ENCODE results near the gene PSTPIP1.

DNA sequence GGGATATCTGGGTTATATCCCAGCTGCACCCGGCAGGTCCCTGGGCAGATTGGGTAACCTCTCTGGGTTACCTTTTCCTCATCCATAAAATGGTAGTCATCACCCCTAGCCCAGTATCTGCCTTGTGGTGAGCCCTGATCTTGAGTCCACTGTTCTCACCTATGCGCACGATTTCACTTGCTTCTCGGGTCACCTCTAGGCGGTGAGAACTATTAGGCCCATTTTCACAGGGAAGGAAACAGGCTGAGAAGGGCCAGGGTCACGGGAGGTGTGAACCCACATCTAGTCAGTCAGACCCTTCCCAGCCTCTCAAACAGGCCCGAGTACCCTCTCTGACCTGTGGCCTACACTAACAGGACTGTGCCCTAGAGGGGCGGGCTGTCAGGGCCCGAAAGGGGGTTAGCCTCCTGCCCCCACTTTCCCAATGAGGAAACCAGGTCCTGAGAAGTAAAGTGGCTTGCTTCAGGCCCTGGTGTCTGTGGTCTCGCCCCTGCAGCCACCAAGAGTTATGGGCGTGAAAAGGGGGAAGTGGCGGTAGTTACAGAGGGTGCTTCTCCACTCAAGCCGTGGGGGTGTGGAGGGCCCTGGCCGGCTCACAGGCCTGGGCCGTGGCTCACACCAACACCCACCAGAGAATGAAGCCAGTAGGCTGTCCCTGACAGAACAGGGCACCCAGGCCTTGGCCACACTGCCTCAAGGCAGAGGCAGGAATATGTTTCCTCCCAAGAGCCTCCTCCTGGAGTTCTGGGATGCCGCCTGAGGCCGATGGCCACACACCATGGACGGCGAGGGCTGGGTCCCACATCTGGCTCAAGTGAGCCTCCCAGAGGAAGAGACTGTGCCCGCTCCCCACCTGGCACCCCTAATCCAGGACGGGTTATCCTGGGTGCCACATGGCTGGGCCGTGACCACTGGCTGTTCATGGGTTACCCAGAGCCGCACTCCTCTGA, 19.5 kb downstream of the PSTPIP1 start:
- TF ChIP-seq RARB (CRISPR knock-in tag; IDR thresholded peaks at IDR 0.05) = no peak
- no peak for TF ChIP-seq CSDC2 (CRISPR knock-in tag; IDR thresholded peaks at IDR 0.05)
- TF ChIP-seq, protein P1, sequence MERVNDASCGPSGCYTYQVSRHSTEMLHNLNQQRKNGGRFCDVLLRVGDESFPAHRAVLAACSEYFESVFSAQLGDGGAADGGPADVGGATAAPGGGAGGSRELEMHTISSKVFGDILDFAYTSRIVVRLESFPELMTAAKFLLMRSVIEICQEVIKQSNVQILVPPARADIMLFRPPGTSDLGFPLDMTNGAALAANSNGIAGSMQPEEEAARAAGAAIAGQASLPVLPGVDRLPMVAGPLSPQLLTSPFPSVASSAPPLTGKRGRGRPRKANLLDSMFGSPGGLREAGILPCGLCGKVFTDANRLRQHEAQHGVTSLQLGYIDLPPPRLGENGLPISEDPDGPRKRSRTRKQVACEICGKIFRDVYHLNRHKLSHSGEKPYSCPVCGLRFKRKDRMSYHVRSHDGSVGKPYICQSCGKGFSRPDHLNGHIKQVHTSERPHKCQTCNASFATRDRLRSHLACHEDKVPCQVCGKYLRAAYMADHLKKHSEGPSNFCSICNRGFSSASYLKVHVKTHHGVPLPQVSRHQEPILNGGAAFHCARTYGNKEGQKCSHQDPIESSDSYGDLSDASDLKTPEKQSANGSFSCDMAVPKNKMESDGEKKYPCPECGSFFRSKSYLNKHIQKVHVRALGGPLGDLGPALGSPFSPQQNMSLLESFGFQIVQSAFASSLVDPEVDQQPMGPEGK (CRISPR knock-in tag; IDR thresholded peaks at IDR 0.05; ENCODE audit: borderline replicate concordance) = no peak
- TF ChIP-seq ARNTL (CRISPR knock-in tag; IDR thresholded peaks at IDR 0.05; ENCODE audit: borderline replicate concordance, low read depth) = no peak
- no peak for TF ChIP-seq ZFP3 (CRISPR knock-in tag; IDR thresholded peaks at IDR 0.05)
- no peak for TF ChIP-seq ZFP30 (CRISPR knock-in tag; IDR thresholded peaks at IDR 0.05)
- TF ChIP-seq CREB5 (CRISPR knock-in tag; IDR thresholded peaks at IDR 0.05; ENCODE audit: low read depth) = no peak
- TF ChIP-seq TOX (CRISPR knock-in tag; IDR thresholded peaks at IDR 0.05; ENCODE audit: borderline replicate concordance) = no peak
- TF ChIP-seq ISL1 (CRISPR knock-in tag; IDR thresholded peaks at IDR 0.05) = no peak
- no peak for TF ChIP-seq TCF4 (CRISPR knock-in tag; IDR thresholded peaks at IDR 0.05; ENCODE audit: borderline replicate concordance)
- TF ChIP-seq ZNF565 (CRISPR knock-in tag; conservative IDR thresholded peaks at IDR 0.05; ENCODE audit: low read depth) = no peak
- TF ChIP-seq ESRRG (CRISPR knock-in tag; IDR thresholded peaks at IDR 0.05) = no peak

All from SK-N-SH treated with all-trans-retinoic acid at 6 μM for 48 hours (cell line).